IPS-18a (cell line): Measurements from ENCODE around the gene TAL2.
"Not testable (repeated sequence)": the region's sequence is repeated elsewhere in the genome, so short reads cannot be mapped to it uniquely, and the experiment has no call there.

Experiments
- H3K27ac ChIP-seq: one replicate; pipeline ENCODE4 v1.5.1; 2013; ENCODE audit warnings: low read length
- H3K27me3 ChIP-seq: one replicate; pipeline ENCODE4 v1.6.1; 2013; ENCODE audit warnings: mild to moderate bottlenecking, low read length; ENCODE audit not compliant: control insufficient read depth, insufficient read depth
- H3K36me3 ChIP-seq: one replicate; pipeline ENCODE4 v1.6.1; 2013; ENCODE audit warnings: low read depth, low read length; ENCODE audit not compliant: control insufficient read depth
- H3K4me1 ChIP-seq: one replicate; pipeline ENCODE4 v1.6.1; 2013; ENCODE audit warnings: low read depth, low read length; ENCODE audit not compliant: control insufficient read depth
- H3K4me3 ChIP-seq: one replicate; pipeline ENCODE4 v1.5.1; 2013; ENCODE audit warnings: low read length
- H3K9ac ChIP-seq: one replicate; pipeline ENCODE4 v1.6.1; 2013; ENCODE audit warnings: mild to moderate bottlenecking, low read length, moderate library complexity
- H3K9me3 ChIP-seq: one replicate; pipeline ENCODE4 v1.6.1; 2013; ENCODE audit warnings: low read depth, low read length; ENCODE audit not compliant: control insufficient read depth

TAL2 gene

GRCh38 chr9:105696219-105696793 lies 34.0 kb downstream of the TAL2 start:
- Histone ChIP-seq H3K27me3 (peaks cover 44% of the 10 kb centered on the region), H3K4me1 (peaks cover 6% of the 10 kb centered on the region), H3K27ac (no peak overlapping the region), H3K36me3 (no peaks in the 10 kb centered on the region), H3K9ac (no peak overlapping the region), H3K9me3 (no peaks in the 10 kb centered on the region), H3K4me3 (no peak overlapping the region)

GRCh38 chr9:105697871-105698270 lies 35.6 kb downstream of the TAL2 start:
- H3K9me3 ChIP-seq = no peaks in the 10 kb centered on the region
- peaks cover 32% of the 10 kb centered on the region for H3K27me3 ChIP-seq
- H3K4me1 ChIP-seq = peaks cover 6% of the 10 kb centered on the region
- H3K9ac ChIP-seq = no peak overlapping the region
- no peak overlapping the region for H3K4me3 ChIP-seq
- no peaks in the 10 kb centered on the region for H3K36me3 ChIP-seq
- H3K27ac ChIP-seq = no peak overlapping the region

GRCh38 chr9:105698348-105698870 lies 36.2 kb downstream of the TAL2 start:
- H3K9me3 ChIP-seq = no peaks in the 10 kb centered on the region
- H3K4me3 ChIP-seq = no peak overlapping the region
- H3K27me3 ChIP-seq = peaks cover 27% of the 10 kb centered on the region
- H3K4me1 ChIP-seq = peaks cover 6% of the 10 kb centered on the region
- H3K9ac ChIP-seq = no peak overlapping the region
- H3K36me3 ChIP-seq = no peaks in the 10 kb centered on the region
- H3K27ac ChIP-seq = no peak overlapping the region

GRCh38 chr9:105700668-105701067 lies 38.4 kb downstream of the TAL2 start:
- H3K9me3 ChIP-seq = no peaks in the 10 kb centered on the region
- no peak overlapping the region for H3K27ac ChIP-seq
- H3K4me1 ChIP-seq = no peaks in the 10 kb centered on the region
- no peaks in the 10 kb centered on the region for H3K36me3 ChIP-seq
- H3K27me3 ChIP-seq = peaks cover 9% of the 10 kb centered on the region
- H3K9ac ChIP-seq = no peak overlapping the region
- no peak overlapping the region for H3K4me3 ChIP-seq

GRCh38 chr9:105701145-105701544 lies 38.9 kb downstream of the TAL2 start:
- no peaks in the 10 kb centered on the region for H3K4me1 ChIP-seq
- H3K36me3 ChIP-seq = no peaks in the 10 kb centered on the region
- no peaks in the 10 kb centered on the region for H3K9me3 ChIP-seq
- H3K27ac ChIP-seq = no peak overlapping the region
- H3K4me3 ChIP-seq = no peak overlapping the region
- H3K27me3 ChIP-seq = peaks cover 5% of the 10 kb centered on the region
- no peak overlapping the region for H3K9ac ChIP-seq

- no peaks in the 10 kb centered on the region for H3K4me1 ChIP-seq
- no peaks in the 10 kb centered on the region for H3K36me3 ChIP-seq
- no peak overlapping the region for H3K9ac ChIP-seq
- H3K27me3 ChIP-seq = no peaks in the 10 kb centered on the region
- no peaks in the 10 kb centered on the region for H3K9me3 ChIP-seq
- no peak overlapping the region for H3K27ac ChIP-seq
- no peak overlapping the region for H3K4me3 ChIP-seq
Measured at GRCh38 chr9:105702207-105702606, 40.0 kb downstream of the TAL2 start.

- H3K27me3 ChIP-seq, H3K4me1 ChIP-seq, H3K27ac ChIP-seq, H3K9me3 ChIP-seq, H3K36me3 ChIP-seq, H3K4me3 ChIP-seq, H3K9ac ChIP-seq: not testable (repeated sequence)
Measured at GRCh38 chr9:105703638-105704037, 41.4 kb downstream of the TAL2 start.

- H3K9ac ChIP-seq = no peak overlapping the region
- H3K4me1 ChIP-seq = no peaks in the 10 kb centered on the region
- H3K4me3 ChIP-seq = no peak overlapping the region
- no peaks in the 10 kb centered on the region for H3K36me3 ChIP-seq
- no peaks in the 10 kb centered on the region for H3K27me3 ChIP-seq
- H3K27ac ChIP-seq = no peak overlapping the region
- no peaks in the 10 kb centered on the region for H3K9me3 ChIP-seq
Measured at GRCh38 chr9:105706156-105706555, 43.9 kb downstream of the TAL2 start.

- Histone ChIP-seq H3K4me3 (no peak overlapping the region), H3K4me1 (no peaks in the 10 kb centered on the region), H3K36me3 (no peaks in the 10 kb centered on the region), H3K27me3 (no peaks in the 10 kb centered on the region), H3K9ac (no peak overlapping the region), H3K27ac (no peak overlapping the region), H3K9me3 (no peaks in the 10 kb centered on the region)
Measured at GRCh38 chr9:105708405-105708804, 46.1 kb downstream of the TAL2 start.

GRCh38 chr9:105710638-105711037 lies 48.4 kb downstream of the TAL2 start:
- Histone ChIP-seq H3K4me1 (no peaks in the 10 kb centered on the region), H3K9me3 (no peaks in the 10 kb centered on the region), H3K27me3 (no peaks in the 10 kb centered on the region), H3K4me3 (no peak overlapping the region), H3K27ac (no peak overlapping the region), H3K36me3 (no peaks in the 10 kb centered on the region), H3K9ac (no peak overlapping the region)

- no peaks in the 10 kb centered on the region for H3K4me1 ChIP-seq
- no peaks in the 10 kb centered on the region for H3K27me3 ChIP-seq
- no peaks in the 10 kb centered on the region for H3K9me3 ChIP-seq
- no peak overlapping the region for H3K9ac ChIP-seq
- no peak overlapping the region for H3K27ac ChIP-seq
- no peaks in the 10 kb centered on the region for H3K36me3 ChIP-seq
- no peak overlapping the region for H3K4me3 ChIP-seq
Measured at GRCh38 chr9:105711867-105712266, 49.6 kb downstream of the TAL2 start.

- H3K4me1 ChIP-seq = no peaks in the 10 kb centered on the region
- no peak overlapping the region for H3K27ac ChIP-seq
- no peaks in the 10 kb centered on the region for H3K27me3 ChIP-seq
- H3K9ac ChIP-seq = no peak overlapping the region
- H3K4me3 ChIP-seq = no peak overlapping the region
- no peaks in the 10 kb centered on the region for H3K36me3 ChIP-seq
- H3K9me3 ChIP-seq = no peaks in the 10 kb centered on the region
Measured at GRCh38 chr9:105712297-105712696, 50.0 kb downstream of the TAL2 start.
